ENCODE results near the gene BCKDK. TPM values are rescaled to one million over a fixed set of nuclear protein-coding genes. Genes with fewer than 3 reads are reported as not detected.

BCKDK gene
- total RNA-seq, 1 donor from 2014 or later, result 85.8 TPM

DNA sequence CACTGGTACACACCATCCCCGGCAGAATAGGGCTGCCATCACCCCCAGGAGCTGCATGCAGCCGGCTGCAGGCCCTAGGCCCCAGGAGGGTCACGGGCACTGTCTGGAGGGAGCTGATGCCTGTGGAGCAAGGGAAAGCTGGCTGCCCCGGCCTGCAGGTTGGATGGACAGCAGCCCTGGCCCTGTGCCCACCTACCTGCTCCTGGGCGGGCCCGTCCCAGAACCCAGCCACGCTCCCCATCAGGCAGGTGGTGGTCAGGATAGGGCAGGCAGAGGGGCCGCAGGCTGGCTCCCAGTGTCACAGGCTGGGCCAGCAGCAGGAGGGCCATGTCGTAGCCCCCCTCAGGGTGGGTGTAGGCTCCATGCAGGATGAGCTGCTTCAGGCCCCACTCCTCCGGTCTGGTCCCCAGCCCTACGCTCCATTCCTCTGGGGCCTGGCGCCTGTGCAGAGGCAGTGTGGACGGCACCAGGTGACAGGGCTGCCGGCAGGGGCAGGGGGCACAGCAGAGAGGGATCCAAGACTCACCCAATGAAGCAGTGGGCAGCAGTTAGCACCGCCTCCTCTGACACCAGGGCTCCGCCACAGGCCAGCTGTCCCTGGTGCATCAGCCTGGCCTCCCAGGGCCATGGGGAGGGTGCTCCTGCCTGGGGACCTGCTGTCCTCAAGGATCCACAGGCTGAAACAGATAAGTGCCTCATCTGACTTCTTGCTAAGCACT lies 23.4 kb upstream of the BCKDK start:
- H3K9me3 ChIP-seq, result no peaks in the 10 kb centered on the region
- intact Hi-C loops (cut with DNase I), result no loop called here
- H3K4me1 ChIP-seq, result no peaks in the 10 kb centered on the region
- DNase-seq (ENCODE audit: low spot score in 2 of 2), result no peak
- no peaks in the 10 kb centered on the region for H3K27me3 ChIP-seq
- H3K36me3 ChIP-seq, result peaks cover 57 to 71% of the 10 kb centered on the region in 2 donors
- H3K4me3 ChIP-seq, result no peak overlapping the region
- TF ChIP-seq, protein P1, sequence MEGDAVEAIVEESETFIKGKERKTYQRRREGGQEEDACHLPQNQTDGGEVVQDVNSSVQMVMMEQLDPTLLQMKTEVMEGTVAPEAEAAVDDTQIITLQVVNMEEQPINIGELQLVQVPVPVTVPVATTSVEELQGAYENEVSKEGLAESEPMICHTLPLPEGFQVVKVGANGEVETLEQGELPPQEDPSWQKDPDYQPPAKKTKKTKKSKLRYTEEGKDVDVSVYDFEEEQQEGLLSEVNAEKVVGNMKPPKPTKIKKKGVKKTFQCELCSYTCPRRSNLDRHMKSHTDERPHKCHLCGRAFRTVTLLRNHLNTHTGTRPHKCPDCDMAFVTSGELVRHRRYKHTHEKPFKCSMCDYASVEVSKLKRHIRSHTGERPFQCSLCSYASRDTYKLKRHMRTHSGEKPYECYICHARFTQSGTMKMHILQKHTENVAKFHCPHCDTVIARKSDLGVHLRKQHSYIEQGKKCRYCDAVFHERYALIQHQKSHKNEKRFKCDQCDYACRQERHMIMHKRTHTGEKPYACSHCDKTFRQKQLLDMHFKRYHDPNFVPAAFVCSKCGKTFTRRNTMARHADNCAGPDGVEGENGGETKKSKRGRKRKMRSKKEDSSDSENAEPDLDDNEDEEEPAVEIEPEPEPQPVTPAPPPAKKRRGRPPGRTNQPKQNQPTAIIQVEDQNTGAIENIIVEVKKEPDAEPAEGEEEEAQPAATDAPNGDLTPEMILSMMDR (IDR thresholded peaks at IDR 0.05), result no peak
- no peak overlapping the region for H3K27ac ChIP-seq

DNA sequence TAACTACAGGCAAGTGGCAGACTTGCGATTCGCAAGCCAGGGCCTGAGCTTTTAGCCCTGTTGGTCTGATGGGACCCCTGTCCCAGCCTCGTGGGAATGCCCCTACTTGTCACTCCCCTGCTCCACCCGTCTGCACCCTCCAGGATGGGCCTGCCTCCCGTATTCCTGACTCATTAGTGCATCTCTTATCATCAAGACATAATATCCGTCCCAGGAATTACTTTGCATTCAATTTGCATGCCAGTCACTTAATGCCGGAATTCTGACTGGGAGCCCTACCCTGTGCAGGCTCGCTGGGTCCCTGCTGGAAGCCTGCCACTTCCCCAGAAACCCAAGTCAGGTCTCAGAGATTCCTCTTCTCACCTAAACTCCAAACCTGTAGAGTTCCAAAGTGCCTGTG lies 22.8 kb upstream of the BCKDK start:
- no peak overlapping the region for H3K27ac ChIP-seq

DNA sequence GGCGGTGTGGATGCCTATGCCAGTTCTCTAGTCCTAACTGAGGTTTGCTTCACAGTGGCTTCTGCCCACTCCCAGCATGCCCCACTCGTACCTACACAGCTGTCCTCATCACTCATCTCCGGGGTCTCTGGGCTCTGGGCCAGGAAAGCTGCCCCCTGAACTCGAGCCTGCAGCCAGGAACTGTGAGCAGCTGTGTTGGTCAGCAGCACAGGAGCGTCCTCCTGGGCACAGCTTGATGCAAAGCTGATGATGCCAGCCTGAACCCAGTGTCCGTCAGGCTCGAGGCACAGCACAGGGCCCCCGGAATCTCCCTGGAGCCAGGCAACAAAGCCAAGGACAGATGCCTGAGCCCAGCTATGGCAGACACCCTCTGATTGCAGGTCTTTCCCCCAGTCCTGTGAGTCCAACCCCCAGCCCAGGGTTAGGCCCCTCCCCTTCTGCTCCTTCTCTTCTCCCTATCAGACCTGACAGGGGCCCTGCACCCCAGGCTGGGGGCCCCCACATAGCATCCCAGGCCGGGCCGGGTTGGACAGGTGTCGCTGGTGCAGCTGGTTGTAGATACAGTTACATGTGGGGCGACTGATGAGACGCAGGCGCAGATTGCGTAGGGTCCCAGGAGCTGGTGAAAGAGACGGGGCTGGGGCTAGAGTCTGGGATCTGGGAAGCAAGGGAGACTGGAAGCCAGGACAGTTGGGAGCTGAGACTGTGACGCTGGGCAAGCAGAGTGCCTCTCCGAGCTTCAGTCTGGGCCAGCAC lies 22.1 kb upstream of the BCKDK start:
- Histone ChIP-seq H3K9me3 (no peaks in the 10 kb centered on the region), H3K27me3 (no peaks in the 10 kb centered on the region), H3K36me3 (peaks cover 53 to 67% of the 10 kb centered on the region in 2 donors), H3K4me3 (no peak overlapping the region), H3K27ac (no peak overlapping the region), H3K4me1 (no peaks in the 10 kb centered on the region)
- TF ChIP-seq, protein P1 (IDR thresholded peaks at IDR 0.05), result no peak
- intact Hi-C loops (cut with DNase I), result no loop called here
- no peak for DNase-seq (ENCODE audit: low spot score in 2 of 2)

More for the DNA sequence above, 22.8 kb upstream of the BCKDK start:
- TF ChIP-seq, protein P1 (IDR thresholded peaks at IDR 0.05), result no peak
- Histone ChIP-seq H3K36me3 (peaks cover 53 to 67% of the 10 kb centered on the region in 2 donors), H3K9me3 (no peaks in the 10 kb centered on the region), H3K27me3 (no peaks in the 10 kb centered on the region), H3K4me3 (no peak overlapping the region), H3K4me1 (no peaks in the 10 kb centered on the region)
- no peak for DNase-seq (ENCODE audit: low spot score in 2 of 2)
- intact Hi-C loops (cut with DNase I), result no loop called here

DNA sequence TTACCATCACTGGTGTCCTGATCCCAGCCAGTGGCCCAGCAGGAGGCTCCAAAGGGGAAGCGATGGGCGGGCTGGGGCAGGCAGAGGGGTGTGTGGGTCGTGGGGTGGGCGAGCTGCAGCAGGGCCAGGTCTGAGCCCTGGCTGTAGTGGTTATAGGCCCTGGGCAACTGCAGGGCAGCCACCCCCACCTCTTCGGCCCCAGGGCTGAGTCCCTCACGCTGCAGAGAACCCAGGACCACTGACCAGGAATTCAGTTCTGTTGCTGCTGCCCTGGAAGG lies 21.6 kb upstream of the BCKDK start:
- Histone ChIP-seq H3K27ac (no peak overlapping the region), H3K9me3 (no peaks in the 10 kb centered on the region), H3K4me3 (no peak overlapping the region), H3K36me3 (peaks cover 49 to 66% of the 10 kb centered on the region in 2 donors), H3K4me1 (no peaks in the 10 kb centered on the region), H3K27me3 (no peaks in the 10 kb centered on the region)
- no peak for DNase-seq (ENCODE audit: low spot score in 2 of 2)
- intact Hi-C loops (cut with DNase I), result no loop called here
- TF ChIP-seq, protein P1 (IDR thresholded peaks at IDR 0.05), result no peak

DNA sequence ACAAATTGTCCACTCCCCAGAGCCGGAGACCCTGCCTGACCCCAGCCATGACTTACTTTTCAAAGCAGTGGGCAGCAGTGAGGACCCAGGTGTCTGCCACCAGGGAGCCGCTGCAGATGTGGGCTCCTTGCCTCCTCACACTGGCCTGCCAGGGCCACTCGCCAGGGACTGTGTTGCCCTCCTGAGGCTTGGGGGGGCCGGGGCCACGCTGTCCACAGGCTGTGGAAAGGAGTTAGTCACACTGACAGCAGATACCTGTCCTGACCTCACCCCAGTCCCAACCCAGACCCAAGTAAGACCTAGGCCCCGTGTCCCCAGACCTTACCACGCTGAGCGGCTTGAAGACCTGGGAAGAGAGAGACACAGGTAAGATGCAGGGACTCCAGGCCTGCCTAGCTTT lies 20.7 kb upstream of the BCKDK start:
- Histone ChIP-seq H3K4me1 (no peaks in the 10 kb centered on the region), H3K9me3 (no peaks in the 10 kb centered on the region), H3K4me3 (no peak overlapping the region), H3K27ac (no peak overlapping the region), H3K36me3 (peaks cover 44 to 63% of the 10 kb centered on the region in 2 donors), H3K27me3 (no peaks in the 10 kb centered on the region)
- DNase-seq (ENCODE audit: low spot score in 2 of 2), result no peak
- TF ChIP-seq, protein P1 (IDR thresholded peaks at IDR 0.05), result no peak
- intact Hi-C loops (cut with DNase I), result no loop called here
